Endothelial cell of hepatic sinusoid (primary cell): ENCODE results near the gene OSBPL5.

Experiments
- in situ Hi-C: cut with HindIII; loops from 2 replicates; pipeline ENCODE4 v1.10.0; 2017; ENCODE audit warnings: low sequenced_read_pairs

Gene OSBPL5

GRCh38 chr11:3165152-3165705 is at the start of gene OSBPL5:
OSBPL5 (minus strand) TSS chr11:3165310; CDS start chr11:3129148, 36,162 bp downstream.
- in situ Hi-C loops, result no loop called here

- in situ Hi-C loops, result loop anchor here (5.0 kb wide), 1 partner anchor 177 kb away; no protein-coding TSS in a partner anchor
Observed at GRCh38 chr11:3214420-3214699, 49.2 kb upstream of the OSBPL5 start.

DNA sequence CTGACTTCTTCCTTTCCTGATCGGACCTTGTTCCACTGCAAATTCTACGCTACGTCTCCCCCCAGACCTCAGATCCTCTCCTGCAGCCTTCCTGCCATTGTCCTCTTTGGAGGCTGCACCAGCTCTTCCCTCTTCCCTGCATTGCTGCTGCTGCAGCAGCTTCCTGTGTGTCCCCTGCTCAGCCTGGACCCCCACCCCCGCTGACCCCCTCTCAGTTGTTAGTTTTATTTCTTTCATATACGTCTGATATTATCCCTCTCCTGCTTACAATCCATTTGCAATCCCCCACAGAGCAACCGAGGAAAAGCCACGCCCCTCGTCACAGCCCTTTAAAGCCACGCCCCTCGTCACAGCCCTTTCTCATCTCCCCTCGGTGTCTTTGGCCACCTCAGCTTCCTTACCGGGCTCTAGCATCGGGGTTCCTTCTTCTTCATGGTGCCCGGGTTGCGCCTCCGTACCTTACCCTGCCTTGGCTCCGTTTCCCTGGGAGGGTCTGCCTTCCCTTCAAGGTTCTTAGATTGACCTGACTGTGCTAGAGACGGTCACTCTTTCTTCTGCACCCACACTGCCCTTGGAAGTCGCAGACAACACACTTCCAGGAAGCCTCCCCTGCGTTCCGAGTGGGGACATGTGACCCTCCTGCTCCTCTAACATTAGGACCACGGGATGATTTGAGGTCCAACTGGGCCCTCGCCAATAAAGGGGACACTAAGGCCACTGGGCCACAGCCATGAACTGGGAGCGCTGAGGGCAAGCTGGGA is 48.7 kb upstream of the OSBPL5 start:
- in situ Hi-C loops, result loop anchor here (5.0 kb wide), 1 partner anchor 177 kb away; no protein-coding TSS in a partner anchor

DNA sequence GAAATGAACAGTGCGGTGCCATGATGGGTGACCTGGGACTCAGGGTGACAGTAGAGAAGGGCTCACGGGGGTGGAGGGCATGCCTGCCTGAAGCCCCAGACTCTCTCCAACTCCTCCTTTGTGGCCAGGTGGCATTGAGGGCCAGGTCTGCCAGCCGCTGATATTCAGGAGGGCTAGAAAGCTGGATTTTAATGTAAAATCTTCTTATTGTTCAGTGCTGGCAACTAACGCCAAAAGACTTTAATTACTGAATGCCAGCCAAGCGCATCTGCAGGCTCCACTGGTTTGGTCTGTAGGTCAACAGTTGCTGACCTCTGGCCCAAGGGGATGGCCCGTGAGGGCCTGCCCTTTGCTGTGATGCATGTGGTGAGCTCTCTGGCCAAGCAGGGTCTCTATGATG is 43.2 kb upstream of the OSBPL5 start:
- in situ Hi-C loops, result no loop called here

DNA sequence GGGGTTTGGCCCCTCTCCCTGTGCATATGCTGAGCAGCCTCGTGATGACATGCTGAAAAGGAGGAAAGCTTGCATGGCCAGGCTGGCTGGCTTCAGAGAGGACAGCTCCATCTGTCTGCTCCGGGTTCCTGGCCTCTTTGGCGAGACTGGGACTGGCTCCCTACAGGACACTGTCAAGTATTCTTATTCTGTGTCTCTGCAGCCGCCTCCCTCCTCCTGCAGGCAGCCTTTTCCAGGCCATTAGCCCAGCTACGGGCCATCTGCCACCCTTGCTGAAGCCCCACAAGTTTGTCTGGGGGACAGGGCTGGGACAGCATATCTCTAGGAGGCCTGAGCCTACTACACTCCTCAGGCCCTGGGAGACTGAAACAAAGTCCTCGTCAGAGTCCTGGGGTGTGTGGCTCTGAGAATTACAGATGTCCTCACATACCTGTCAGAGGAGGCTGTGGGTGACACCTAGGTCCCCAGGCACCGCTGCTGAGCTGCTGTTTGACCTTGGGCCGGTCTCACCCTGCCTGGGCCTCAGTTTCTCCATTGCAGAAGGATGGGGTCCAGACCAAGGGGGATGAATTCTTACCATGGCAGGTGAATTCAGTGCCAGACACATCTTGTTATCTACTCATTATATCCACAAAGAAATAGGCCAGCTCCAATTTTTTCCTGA is 42.5 kb upstream of the OSBPL5 start:
- in situ Hi-C loops, result no loop called here

GRCh38 chr11:3206922-3207204 is 41.8 kb upstream of the OSBPL5 start:
- in situ Hi-C loops, result no loop called here

GRCh38 chr11:3206156-3206921 is 41.2 kb upstream of the OSBPL5 start:
- in situ Hi-C loops, result no loop called here

- in situ Hi-C loops, result no loop called here
Observed at GRCh38 chr11:3205261-3206155, 40.4 kb upstream of the OSBPL5 start.

DNA sequence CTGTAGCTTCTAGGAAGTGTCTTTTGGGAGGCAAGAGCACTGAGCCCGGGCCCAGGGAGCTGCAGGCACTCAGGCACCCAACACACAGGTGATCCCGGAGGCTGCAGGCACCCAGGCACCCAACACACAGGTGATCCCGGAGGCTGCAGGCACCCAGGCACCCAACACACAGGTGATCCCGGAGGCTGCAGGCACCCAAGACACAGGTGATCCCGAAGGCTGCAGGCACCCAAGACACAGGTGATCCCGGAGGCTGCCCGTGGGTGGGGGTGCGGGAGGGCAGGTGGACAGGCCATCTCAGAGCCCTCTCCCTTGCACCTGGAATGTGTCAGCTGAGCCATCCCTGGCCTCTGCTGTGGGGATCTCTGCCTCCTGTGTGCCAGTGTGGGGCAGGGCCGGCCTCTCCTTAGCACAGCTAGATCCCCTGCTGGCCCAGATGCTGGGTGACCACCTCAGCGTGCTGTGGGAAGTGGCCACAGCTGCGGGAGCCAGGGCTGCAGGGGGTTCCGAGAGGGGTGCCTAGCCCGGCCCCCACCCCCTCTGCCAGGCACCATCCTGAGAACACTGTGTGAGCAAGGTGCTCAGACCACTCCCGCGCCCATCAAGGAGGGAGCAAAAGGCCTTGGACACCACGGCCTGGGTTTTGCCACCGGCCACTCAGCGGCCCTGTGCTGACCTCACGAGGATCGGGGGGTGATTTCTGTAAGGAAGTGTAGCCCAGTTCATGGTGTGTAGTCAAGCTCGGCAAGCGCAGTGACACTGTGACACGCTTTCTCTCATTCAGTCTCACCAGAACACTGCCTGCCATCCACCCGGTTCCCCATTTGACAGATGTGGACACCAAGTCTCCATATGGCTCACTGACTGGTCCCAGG is 39.3 kb upstream of the OSBPL5 start:
- in situ Hi-C loops, result no loop called here

DNA sequence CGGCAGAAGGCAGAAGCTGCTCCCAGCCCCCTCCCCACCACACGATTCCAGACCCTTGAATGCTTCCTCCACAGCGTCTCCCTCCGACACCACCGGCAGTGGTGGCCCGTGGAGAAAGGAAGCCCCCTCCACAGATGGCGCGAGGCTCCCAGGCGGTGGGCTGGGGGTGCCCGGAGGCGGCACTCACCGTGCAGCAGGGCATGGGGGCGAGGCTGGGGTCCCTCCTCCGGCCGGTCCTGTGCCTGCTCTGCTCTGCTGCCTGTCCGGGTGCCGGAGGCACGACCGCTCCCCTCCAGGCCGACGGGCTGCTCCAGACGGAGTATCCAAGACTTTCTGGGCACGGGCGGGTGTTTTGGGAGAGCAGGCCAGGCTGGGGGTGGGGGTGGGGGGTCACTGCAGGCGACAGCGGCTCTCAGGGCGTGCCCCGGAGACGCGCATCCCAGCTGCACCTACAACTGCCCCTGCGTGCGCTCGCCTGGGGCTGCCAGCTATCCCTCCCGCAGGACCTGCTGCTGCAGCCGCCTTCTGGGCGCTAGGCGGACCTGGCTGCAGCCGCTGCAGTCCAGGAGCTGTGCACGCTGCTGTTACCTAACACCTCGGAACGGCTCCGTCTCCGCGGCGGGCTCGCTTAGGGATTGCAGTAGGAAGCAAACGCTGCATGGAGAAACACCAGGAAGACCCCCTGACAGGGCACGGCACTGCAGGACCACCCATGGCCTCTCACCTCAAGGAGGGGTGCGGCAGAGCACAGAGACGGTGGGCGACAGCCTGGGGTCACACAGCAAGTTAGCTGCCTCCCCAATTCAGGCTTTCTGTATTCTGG is 38.3 kb upstream of the OSBPL5 start:
- in situ Hi-C loops, result no loop called here

- in situ Hi-C loops, result no loop called here
Observed at GRCh38 chr11:3202759-3203158, 37.6 kb upstream of the OSBPL5 start.

DNA sequence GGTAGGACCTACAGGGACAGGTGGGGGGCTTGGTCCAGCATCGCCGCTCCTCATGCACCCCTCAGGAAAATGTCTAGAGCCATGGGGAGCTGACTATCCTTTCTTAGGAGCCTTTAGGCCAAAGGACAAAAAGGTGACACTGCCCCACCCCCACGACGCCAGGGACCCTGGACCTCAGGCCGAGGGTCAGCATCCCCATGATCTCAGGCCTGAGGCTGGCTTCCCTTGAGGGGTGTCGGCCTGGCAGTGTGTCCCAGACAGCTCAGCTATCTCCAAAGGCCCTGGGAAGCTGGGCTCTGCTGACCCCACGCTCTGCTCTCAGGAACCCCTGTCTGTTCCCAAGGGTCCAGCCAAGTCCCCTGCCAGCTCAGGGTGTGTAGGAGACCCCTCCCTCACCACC is 37.2 kb upstream of the OSBPL5 start:
- in situ Hi-C loops, result no loop called here

DNA sequence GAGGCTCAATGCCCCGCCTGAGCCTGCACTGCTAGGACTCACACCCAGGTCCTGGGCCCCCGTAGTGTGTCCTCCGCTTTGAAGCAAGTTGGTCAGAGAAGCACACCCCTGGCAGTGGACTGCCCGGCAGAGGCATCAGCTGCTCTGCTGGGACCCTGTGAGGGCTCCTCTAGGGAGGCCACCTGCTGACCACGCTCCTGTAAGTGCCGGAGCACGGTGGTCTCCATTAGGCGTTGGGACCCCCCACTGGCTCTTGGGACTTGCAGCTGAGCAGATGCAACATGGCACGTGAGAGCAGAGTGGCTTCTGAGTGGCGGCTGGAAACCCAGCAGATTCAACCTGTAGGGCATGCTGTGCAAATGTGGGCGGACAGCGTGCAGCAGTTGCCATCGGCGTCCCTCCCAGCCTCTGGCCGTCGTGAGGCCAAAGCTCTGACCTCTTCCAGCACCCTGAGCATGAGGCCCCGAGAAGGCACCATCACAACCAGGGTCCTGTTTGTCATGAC is 36.6 kb upstream of the OSBPL5 start:
- in situ Hi-C loops, result no loop called here

- in situ Hi-C loops, result no loop called here
Observed at GRCh38 chr11:3201112-3201581, 36.0 kb upstream of the OSBPL5 start.

DNA sequence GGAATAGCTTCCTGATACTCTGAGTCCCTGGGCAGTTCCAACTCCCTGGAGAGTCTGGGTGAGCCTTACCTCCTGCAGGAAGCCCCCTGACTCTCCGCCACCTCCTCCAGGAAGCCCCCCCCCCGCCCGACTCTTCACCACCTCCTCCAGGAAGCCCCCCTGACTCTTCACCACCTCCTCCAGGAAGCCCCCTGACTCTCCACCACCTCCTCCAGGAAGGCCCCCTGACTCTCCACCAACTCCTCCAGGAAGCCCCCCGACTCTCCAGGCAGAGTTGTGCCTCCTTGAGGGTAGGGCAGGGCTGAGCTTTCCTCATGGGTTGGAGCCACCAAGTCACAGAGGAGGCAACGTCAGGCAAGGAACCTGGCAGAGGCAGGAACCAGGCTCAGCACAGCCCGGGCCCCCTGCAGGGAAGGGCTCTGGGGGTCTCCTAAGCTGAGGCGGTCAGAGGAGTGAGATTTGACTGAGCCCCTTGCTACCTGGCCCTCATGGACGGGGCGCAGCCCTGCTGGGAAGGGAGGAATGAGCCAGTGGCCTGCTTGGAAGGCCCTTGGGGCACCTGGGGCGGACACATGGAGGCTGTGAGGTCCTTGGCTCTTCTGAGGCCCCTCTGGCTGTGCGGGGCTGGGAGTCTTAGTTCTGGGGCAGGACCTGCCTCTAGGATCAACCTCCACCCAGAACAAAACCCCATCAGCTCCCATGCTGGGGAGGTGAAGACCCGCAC is 35.4 kb upstream of the OSBPL5 start:
- in situ Hi-C loops, result no loop called here

DNA sequence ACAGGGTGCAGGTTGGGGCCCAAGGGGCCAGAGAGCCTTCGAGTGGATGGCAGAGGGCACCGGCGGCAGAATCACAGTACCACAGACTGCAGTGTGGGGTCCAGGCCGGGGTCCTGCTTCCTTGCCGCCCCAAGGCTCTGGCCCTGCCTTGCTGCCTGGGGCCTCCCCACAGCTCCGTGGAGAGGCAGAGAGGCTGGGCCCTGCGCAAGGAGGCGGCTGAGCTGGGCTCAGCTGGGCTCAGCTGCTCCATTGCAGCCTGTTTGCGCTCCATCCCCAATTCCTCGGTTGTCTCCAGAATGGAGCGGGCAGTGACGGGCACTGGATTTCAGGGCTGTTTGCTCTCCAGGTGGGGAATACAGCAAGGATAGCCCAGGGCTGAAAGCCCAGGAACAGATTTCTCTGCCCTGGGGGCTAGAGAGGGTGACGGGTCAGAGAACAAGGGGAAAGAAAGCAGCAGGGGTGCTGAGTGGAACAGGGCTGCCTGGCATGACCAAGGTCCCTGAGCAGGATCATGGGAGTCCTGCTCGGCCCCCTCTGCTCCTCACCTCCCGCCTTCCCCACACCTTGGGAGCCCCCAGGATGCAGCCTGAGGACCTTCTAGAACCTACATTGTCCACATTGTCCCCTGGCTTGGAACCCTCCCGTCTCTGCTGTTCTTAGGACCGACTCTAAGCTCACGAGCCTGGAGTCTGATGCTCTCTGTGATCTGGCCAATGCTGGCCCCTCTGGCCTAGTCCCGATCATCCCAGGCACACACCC is 34.6 kb upstream of the OSBPL5 start:
- in situ Hi-C loops, result no loop called here

DNA sequence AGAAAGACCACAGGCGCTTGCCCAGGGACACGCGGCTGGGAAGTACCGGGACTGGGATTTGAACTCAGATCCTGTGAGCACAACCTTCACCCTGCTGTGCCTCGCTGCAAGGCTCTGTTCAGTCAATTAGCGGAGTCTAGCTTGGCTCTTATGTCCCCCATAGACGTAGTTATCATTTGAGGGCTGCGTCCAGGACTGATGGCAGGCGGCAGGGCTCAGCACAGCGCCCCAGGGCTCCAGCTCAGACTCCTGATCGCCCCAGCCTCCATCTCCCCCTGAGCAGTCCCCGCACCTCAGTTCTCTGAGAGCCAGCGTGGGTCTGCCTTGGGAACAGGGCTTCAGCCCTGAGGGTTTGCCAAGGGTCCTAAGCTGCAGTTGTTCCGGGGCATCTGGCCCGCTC is 33.7 kb upstream of the OSBPL5 start:
- in situ Hi-C loops, result no loop called here
